NT2/D1 (cell line): Measurements from ENCODE around the gene PHACTR4.

ENCODE experiments used
- YY1 ChIP-seq: IDR thresholded peaks from 2 replicates; pipeline ENCODE4 v1.6.1; 2011; ENCODE audit not compliant: insufficient read length, insufficient read depth
- ZNF274 ChIP-seq: IDR thresholded peaks from 2 replicates; pipeline ENCODE4 v1.6.1; 2011; ENCODE audit warnings: mild to moderate bottlenecking, low read depth, low read length

DNA sequence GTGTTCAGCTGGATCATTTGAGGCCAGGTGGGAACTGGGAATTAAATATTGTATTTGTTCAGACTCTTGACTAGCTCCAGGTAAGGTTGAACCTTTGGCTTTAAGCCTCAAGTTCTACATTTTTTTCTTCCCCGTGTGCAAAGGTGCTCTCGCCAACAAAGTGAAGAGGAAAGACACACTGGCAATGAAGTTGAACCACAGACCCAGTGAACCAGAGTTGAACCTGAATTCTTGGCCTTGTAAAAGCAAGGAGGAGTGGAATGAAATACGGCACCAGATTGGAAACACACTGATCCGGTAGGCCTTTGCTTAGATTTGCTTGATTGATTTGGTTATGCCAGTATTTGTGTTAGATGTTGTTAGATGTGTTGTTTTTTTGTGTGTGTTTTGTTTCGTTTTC lies 110.8 kb downstream of the PHACTR4 start:
- no peak for TF ChIP-seq ZNF274
- no peak for TF ChIP-seq YY1
